ENCODE results near the gene RPL7A. TPM values are rescaled to one million over a fixed set of nuclear protein-coding genes. Genes with fewer than 3 reads are reported as not detected.

Gene RPL7A
- total and polyA plus RNA-seq, 2 of the 13 experiments (the other 11 are each of a cell fraction or from before 2014, with no cell fraction given) = 2,401 to 2,938 TPM

DNA sequence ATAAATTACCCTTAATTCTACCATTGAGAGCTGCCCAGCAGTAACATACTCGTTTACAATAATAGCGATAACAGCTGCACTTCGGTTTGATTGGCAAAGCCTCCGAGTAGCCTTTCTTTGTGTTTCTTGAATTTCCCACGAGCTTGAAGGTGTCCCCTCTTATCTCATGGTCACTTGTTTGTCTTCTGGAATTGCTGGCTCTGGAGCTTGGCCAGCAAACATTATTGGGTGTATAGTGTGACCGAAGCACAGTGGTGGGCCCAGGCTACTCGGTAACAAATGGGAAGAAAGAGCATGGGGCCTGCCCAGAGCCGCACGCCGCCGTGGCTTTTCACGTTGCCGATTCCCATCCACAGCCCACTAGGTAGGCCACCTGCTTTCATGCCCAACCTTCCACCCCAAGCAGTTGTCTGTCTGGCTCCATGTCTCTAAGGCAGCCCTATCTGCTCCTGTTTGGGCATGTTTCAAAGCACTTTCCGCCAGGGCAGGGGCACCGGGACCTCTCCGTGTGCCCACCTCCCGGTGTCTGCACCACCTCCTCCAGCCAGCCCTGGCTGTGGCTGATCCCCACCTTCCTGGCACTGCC is 36.8 kb downstream of the RPL7A start (continued):
- no peak for TF ChIP-seq ISX (CRISPR knock-in tag; conservative IDR thresholded peaks at IDR 0.05)
- no peak for TF ChIP-seq HCFC1 (IDR thresholded peaks at IDR 0.05; ENCODE audit: low read depth, low read length)
- TF ChIP-seq, protein P1, sequence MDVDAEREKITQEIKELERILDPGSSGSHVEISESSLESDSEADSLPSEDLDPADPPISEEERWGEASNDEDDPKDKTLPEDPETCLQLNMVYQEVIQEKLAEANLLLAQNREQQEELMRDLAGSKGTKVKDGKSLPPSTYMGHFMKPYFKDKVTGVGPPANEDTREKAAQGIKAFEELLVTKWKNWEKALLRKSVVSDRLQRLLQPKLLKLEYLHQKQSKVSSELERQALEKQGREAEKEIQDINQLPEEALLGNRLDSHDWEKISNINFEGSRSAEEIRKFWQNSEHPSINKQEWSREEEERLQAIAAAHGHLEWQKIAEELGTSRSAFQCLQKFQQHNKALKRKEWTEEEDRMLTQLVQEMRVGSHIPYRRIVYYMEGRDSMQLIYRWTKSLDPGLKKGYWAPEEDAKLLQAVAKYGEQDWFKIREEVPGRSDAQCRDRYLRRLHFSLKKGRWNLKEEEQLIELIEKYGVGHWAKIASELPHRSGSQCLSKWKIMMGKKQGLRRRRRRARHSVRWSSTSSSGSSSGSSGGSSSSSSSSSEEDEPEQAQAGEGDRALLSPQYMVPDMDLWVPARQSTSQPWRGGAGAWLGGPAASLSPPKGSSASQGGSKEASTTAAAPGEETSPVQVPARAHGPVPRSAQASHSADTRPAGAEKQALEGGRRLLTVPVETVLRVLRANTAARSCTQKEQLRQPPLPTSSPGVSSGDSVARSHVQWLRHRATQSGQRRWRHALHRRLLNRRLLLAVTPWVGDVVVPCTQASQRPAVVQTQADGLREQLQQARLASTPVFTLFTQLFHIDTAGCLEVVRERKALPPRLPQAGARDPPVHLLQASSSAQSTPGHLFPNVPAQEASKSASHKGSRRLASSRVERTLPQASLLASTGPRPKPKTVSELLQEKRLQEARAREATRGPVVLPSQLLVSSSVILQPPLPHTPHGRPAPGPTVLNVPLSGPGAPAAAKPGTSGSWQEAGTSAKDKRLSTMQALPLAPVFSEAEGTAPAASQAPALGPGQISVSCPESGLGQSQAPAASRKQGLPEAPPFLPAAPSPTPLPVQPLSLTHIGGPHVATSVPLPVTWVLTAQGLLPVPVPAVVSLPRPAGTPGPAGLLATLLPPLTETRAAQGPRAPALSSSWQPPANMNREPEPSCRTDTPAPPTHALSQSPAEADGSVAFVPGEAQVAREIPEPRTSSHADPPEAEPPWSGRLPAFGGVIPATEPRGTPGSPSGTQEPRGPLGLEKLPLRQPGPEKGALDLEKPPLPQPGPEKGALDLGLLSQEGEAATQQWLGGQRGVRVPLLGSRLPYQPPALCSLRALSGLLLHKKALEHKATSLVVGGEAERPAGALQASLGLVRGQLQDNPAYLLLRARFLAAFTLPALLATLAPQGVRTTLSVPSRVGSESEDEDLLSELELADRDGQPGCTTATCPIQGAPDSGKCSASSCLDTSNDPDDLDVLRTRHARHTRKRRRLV (CRISPR knock-in tag; IDR thresholded peaks at IDR 0.05) = no peak
- no peak for TF ChIP-seq ZNF737 (CRISPR knock-in tag; IDR thresholded peaks at IDR 0.05; ENCODE audit: borderline replicate concordance)
- TF ChIP-seq, protein P2, sequence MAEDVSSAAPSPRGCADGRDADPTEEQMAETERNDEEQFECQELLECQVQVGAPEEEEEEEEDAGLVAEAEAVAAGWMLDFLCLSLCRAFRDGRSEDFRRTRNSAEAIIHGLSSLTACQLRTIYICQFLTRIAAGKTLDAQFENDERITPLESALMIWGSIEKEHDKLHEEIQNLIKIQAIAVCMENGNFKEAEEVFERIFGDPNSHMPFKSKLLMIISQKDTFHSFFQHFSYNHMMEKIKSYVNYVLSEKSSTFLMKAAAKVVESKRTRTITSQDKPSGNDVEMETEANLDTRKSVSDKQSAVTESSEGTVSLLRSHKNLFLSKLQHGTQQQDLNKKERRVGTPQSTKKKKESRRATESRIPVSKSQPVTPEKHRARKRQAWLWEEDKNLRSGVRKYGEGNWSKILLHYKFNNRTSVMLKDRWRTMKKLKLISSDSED (CRISPR knock-in tag; IDR thresholded peaks at IDR 0.05) = no peak
- TF ChIP-seq, protein P3, sequence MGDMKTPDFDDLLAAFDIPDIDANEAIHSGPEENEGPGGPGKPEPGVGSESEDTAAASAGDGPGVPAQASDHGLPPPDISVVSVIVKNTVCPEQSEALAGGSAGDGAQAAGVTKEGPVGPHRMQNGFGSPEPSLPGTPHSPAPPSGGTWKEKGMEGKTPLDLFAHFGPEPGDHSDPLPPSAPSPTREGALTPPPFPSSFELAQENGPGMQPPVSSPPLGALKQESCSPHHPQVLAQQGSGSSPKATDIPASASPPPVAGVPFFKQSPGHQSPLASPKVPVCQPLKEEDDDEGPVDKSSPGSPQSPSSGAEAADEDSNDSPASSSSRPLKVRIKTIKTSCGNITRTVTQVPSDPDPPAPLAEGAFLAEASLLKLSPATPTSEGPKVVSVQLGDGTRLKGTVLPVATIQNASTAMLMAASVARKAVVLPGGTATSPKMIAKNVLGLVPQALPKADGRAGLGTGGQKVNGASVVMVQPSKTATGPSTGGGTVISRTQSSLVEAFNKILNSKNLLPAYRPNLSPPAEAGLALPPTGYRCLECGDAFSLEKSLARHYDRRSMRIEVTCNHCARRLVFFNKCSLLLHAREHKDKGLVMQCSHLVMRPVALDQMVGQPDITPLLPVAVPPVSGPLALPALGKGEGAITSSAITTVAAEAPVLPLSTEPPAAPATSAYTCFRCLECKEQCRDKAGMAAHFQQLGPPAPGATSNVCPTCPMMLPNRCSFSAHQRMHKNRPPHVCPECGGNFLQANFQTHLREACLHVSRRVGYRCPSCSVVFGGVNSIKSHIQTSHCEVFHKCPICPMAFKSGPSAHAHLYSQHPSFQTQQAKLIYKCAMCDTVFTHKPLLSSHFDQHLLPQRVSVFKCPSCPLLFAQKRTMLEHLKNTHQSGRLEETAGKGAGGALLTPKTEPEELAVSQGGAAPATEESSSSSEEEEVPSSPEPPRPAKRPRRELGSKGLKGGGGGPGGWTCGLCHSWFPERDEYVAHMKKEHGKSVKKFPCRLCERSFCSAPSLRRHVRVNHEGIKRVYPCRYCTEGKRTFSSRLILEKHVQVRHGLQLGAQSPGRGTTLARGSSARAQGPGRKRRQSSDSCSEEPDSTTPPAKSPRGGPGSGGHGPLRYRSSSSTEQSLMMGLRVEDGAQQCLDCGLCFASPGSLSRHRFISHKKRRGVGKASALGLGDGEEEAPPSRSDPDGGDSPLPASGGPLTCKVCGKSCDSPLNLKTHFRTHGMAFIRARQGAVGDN (CRISPR knock-in tag; IDR thresholded peaks at IDR 0.05) = peak; percentile 79
- no peak for TF ChIP-seq ZNF577 (CRISPR knock-in tag; IDR thresholded peaks at IDR 0.05; ENCODE audit: borderline replicate concordance, low read depth)
- TF ChIP-seq MBD4 (IDR thresholded peaks at IDR 0.05; ENCODE audit: borderline replicate concordance, low read length) = no peak
- TF ChIP-seq ZNF343 (CRISPR knock-in tag; IDR thresholded peaks at IDR 0.05) = no peak
- TF ChIP-seq ZNF816 (CRISPR knock-in tag; IDR thresholded peaks at IDR 0.05; ENCODE audit: borderline replicate concordance) = no peak
- no peak for TF ChIP-seq HOXA9 (CRISPR knock-in tag; IDR thresholded peaks at IDR 0.05; ENCODE audit: borderline replicate concordance)
- no peak for TF ChIP-seq ZNF468 (CRISPR knock-in tag; IDR thresholded peaks at IDR 0.05)
- TF ChIP-seq, protein P4, sequence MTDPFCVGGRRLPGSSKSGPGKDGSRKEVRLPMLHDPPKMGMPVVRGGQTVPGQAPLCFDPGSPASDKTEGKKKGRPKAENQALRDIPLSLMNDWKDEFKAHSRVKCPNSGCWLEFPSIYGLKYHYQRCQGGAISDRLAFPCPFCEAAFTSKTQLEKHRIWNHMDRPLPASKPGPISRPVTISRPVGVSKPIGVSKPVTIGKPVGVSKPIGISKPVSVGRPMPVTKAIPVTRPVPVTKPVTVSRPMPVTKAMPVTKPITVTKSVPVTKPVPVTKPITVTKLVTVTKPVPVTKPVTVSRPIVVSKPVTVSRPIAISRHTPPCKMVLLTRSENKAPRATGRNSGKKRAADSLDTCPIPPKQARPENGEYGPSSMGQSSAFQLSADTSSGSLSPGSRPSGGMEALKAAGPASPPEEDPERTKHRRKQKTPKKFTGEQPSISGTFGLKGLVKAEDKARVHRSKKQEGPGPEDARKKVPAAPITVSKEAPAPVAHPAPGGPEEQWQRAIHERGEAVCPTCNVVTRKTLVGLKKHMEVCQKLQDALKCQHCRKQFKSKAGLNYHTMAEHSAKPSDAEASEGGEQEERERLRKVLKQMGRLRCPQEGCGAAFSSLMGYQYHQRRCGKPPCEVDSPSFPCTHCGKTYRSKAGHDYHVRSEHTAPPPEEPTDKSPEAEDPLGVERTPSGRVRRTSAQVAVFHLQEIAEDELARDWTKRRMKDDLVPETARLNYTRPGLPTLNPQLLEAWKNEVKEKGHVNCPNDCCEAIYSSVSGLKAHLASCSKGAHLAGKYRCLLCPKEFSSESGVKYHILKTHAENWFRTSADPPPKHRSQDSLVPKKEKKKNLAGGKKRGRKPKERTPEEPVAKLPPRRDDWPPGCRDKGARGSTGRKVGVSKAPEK (CRISPR knock-in tag; IDR thresholded peaks at IDR 0.05; ENCODE audit: borderline replicate concordance) = no peak
- TF ChIP-seq, protein P5, sequence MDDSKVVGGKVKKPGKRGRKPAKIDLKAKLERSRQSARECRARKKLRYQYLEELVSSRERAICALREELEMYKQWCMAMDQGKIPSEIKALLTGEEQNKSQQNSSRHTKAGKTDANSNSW (CRISPR knock-in tag; IDR thresholded peaks at IDR 0.05; ENCODE audit: borderline replicate concordance) = no peak
- TF ChIP-seq ZNF567 (CRISPR knock-in tag; IDR thresholded peaks at IDR 0.05; ENCODE audit: borderline replicate concordance) = 0 out of 2 replicates have a peak, but pooled peaks have one; percentile 33

Measured in HepG2 (cell line).